ENCODE results near the gene PNKP.

PNKP gene

GRCh38 chr19:49883094-49883493 is 15.7 kb upstream of the PNKP start:
- peaks cover 7% of the 10 kb centered on the region; the same call in 1 of the 2 replicates for H3F3A ChIP-seq (ENCODE audit: insufficient read depth)
- H3K9me2 ChIP-seq (replicated peaks; ENCODE audit: insufficient read depth, low read length) = no peaks in the 10 kb centered on the region
- no peak overlapping the region for H3K4me3 ChIP-seq (ENCODE audit: insufficient read depth, low read length, poor library complexity, severe bottlenecking)
- H3K27ac ChIP-seq (ENCODE audit: low read depth, low read length) = no peak overlapping the region
- no peaks in the 10 kb centered on the region for H4K20me1 ChIP-seq (ENCODE audit: low read depth, low read length)
- no peaks in the 10 kb centered on the region for H3K79me2 ChIP-seq (ENCODE audit: insufficient read depth, low read length)
- H3K36me3 ChIP-seq (ENCODE audit: low read length) = peaks cover 8% of the 10 kb centered on the region; the same call in 1 of the 2 replicates
- no peak overlapping the region for H3K9ac ChIP-seq (ENCODE audit: low read length)
- H3K4me2 ChIP-seq (ENCODE audit: low read depth, low read length, poor library complexity, severe bottlenecking) = no peak overlapping the region
- H3K27me3 ChIP-seq (ENCODE audit: low read length) = no peaks in the 10 kb centered on the region
- H2AFZ ChIP-seq (ENCODE audit: low read depth, low read length, severe bottlenecking) = no peak overlapping the region
- H3K9me3 ChIP-seq (ENCODE audit: insufficient read depth, low read length) = no peaks in the 10 kb centered on the region
- TF ChIP-seq CTCF (IDR thresholded peaks at IDR 0.05; ENCODE audit: insufficient read depth, low read length, poor library complexity, severe bottlenecking) = no peak
- TF ChIP-seq EZH2phosphoT487 (conservative IDR thresholded peaks at IDR 0.05; ENCODE audit: low read length) = no peak

GRCh38 chr19:49882643-49883042 is 15.3 kb upstream of the PNKP start:
- Histone ChIP-seq H3K36me3 (ENCODE audit: low read length) (peaks cover 8% of the 10 kb centered on the region; the same call in 1 of the 2 replicates), H2AFZ (ENCODE audit: low read depth, low read length, severe bottlenecking) (no peak overlapping the region), H3K9me2 (replicated peaks; ENCODE audit: insufficient read depth, low read length) (no peaks in the 10 kb centered on the region), H3K79me2 (ENCODE audit: insufficient read depth, low read length) (no peaks in the 10 kb centered on the region), H3K4me2 (ENCODE audit: low read depth, low read length, poor library complexity, severe bottlenecking) (no peak overlapping the region), H4K20me1 (ENCODE audit: low read depth, low read length) (no peaks in the 10 kb centered on the region), H3F3A (ENCODE audit: insufficient read depth) (peaks cover 7% of the 10 kb centered on the region; the same call in 1 of the 2 replicates), H3K9ac (ENCODE audit: low read length) (no peak overlapping the region), H3K27ac (ENCODE audit: low read depth, low read length) (no peak overlapping the region), H3K9me3 (ENCODE audit: insufficient read depth, low read length) (no peaks in the 10 kb centered on the region), H3K27me3 (ENCODE audit: low read length) (no peaks in the 10 kb centered on the region), H3K4me3 (ENCODE audit: insufficient read depth, low read length, poor library complexity, severe bottlenecking) (no peak overlapping the region)
- TF ChIP-seq EZH2phosphoT487 (conservative IDR thresholded peaks at IDR 0.05; ENCODE audit: low read length) = no peak
- TF ChIP-seq CTCF (IDR thresholded peaks at IDR 0.05; ENCODE audit: insufficient read depth, low read length, poor library complexity, severe bottlenecking) = no peak

GRCh38 chr19:49881672-49882394 is 14.5 kb upstream of the PNKP start:
- Histone ChIP-seq H2AFZ (ENCODE audit: low read depth, low read length, severe bottlenecking) (no peak overlapping the region), H3K4me3 (ENCODE audit: insufficient read depth, low read length, poor library complexity, severe bottlenecking) (no peak overlapping the region), H3K79me2 (ENCODE audit: insufficient read depth, low read length) (no peaks in the 10 kb centered on the region), H3K27ac (ENCODE audit: low read depth, low read length) (no peak overlapping the region), H3K9me3 (ENCODE audit: insufficient read depth, low read length) (no peaks in the 10 kb centered on the region), H3K4me2 (ENCODE audit: low read depth, low read length, poor library complexity, severe bottlenecking) (no peak overlapping the region), H3K27me3 (ENCODE audit: low read length) (no peaks in the 10 kb centered on the region), H3F3A (ENCODE audit: insufficient read depth) (peaks cover 7% of the 10 kb centered on the region; the same call in 1 of the 2 replicates), H3K36me3 (ENCODE audit: low read length) (peaks cover 8% of the 10 kb centered on the region; the same call in 1 of the 2 replicates), H3K9ac (ENCODE audit: low read length) (no peak overlapping the region), H4K20me1 (ENCODE audit: low read depth, low read length) (no peaks in the 10 kb centered on the region), H3K9me2 (replicated peaks; ENCODE audit: insufficient read depth, low read length) (no peaks in the 10 kb centered on the region)
- TF ChIP-seq CTCF (IDR thresholded peaks at IDR 0.05; ENCODE audit: insufficient read depth, low read length, poor library complexity, severe bottlenecking) = no peak
- TF ChIP-seq EZH2phosphoT487 (conservative IDR thresholded peaks at IDR 0.05; ENCODE audit: low read length) = no peak
